ENCODE measurements around the gene MFN2. TPM values are rescaled to one million over a fixed set of nuclear protein-coding genes. Genes with fewer than 3 reads are reported as not detected.
A peak's percentile ranks its signal among the peaks of the same experiment; 100 is the strongest.

Gene MFN2
- total RNA-seq, 2 experiments from 2014 or later = 28.3 to 52.7 TPM

DNA sequence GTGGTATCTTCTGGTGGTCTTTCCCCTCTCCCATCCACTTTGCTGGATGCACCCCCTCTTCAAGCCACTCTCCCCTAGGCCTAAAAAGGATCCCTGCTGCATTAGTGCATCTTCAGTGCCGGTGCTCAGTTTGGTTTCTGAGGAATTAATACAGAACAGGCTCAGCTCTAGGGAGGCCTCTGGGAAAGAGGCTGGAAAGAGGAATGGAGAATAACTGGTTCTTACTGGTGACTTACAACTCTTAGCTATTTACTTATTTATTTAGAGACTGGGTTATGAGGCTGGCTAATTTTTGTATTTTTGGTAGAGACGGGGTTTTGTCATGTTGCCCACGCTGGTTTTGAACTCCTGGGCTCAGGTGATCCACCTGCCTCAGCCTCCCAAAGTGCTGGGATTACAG is 19.0 kb downstream of the MFN2 start:
- intact Hi-C loops (cut with micrococcal nuclease; ENCODE audit: unreplicated experiment) = no loop called here
- ChIA-PET CTCF (ENCODE audit: unreplicated experiment) (no interaction called here), POLR2A (no interaction called here)
- H3K4me1 ChIP-seq (ENCODE audit: insufficient read depth, low read length, poor library complexity, severe bottlenecking) = no peaks in the 10 kb centered on the region
- no peak overlapping the region for H3K27ac ChIP-seq (ENCODE audit: low read depth, low read length, poor library complexity, severe bottlenecking)
- H3K36me3 ChIP-seq (ENCODE audit: insufficient read depth, low read length) = peaks cover 85% of the 10 kb centered on the region
- TF ChIP-seq, protein P1, sequence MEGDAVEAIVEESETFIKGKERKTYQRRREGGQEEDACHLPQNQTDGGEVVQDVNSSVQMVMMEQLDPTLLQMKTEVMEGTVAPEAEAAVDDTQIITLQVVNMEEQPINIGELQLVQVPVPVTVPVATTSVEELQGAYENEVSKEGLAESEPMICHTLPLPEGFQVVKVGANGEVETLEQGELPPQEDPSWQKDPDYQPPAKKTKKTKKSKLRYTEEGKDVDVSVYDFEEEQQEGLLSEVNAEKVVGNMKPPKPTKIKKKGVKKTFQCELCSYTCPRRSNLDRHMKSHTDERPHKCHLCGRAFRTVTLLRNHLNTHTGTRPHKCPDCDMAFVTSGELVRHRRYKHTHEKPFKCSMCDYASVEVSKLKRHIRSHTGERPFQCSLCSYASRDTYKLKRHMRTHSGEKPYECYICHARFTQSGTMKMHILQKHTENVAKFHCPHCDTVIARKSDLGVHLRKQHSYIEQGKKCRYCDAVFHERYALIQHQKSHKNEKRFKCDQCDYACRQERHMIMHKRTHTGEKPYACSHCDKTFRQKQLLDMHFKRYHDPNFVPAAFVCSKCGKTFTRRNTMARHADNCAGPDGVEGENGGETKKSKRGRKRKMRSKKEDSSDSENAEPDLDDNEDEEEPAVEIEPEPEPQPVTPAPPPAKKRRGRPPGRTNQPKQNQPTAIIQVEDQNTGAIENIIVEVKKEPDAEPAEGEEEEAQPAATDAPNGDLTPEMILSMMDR (conservative IDR thresholded peaks at IDR 0.05; ENCODE audit: low read length) = no peak
- TF ChIP-seq EZH2phosphoT487 (IDR thresholded peaks at IDR 0.05; ENCODE audit: borderline replicate concordance, low read depth, low read length) = no peak
- H3K9me3 ChIP-seq (ENCODE audit: low read length) = no peaks in the 10 kb centered on the region
- DNase-seq (ENCODE audit: low spot score) = no peak
- H3K4me3 ChIP-seq (ENCODE audit: low read depth, low read length, poor library complexity, severe bottlenecking) = no peak overlapping the region
- H3K9me2 ChIP-seq (ENCODE audit: insufficient read depth, low read length) = no peaks in the 10 kb centered on the region
- H3K79me2 ChIP-seq (ENCODE audit: insufficient read depth, low read depth, low read length) = no peaks in the 10 kb centered on the region
- no TSS peak for BruUV-seq (replicated peaks)
- no peak overlapping the region for H3K4me2 ChIP-seq (ENCODE audit: low read length)
- no peaks in the 10 kb centered on the region for H4K20me1 ChIP-seq (ENCODE audit: insufficient read depth, low read length)
- no peak overlapping the region for H2AFZ ChIP-seq (ENCODE audit: low read length)

DNA sequence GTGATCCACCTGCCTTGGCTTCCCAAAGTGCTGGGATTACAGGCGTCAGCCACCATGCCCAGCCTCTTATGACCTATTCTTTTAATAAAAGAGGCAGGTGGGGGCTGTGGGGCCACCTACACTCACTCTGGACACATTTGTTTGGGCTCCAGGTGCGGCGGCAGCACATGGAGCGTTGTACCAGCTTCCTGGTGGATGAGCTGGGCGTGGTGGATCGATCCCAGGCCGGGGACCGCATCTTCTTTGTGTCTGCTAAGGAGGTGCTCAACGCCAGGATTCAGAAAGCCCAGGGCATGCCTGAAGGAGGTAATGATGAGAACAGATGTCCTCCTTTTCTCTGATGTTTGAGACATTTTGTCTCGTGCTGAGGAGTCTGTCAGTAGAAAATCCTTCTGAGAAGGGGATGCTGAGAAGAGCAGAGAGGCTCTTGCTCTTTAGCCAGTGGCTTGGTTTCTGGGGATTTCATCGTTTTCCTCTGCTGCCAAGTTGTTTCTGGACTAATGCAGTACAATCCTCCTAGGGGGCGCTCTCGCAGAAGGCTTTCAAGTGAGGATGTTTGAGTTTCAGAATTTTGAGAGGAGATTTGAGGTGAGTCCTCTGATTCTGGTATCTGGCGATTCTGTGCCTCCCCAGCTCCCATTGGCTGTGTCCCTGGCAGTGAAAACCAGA is 21.1 kb downstream of the MFN2 start:
- peak; percentile 68 for DNase-seq (ENCODE audit: low spot score)
- POLR2A ChIA-PET = no interaction called here
- H3K4me1 ChIP-seq (ENCODE audit: insufficient read depth, low read length, poor library complexity, severe bottlenecking) = no peaks in the 10 kb centered on the region

More for the DNA sequence above, 21.1 kb downstream of the MFN2 start:
- no peaks in the 10 kb centered on the region for H3K79me2 ChIP-seq (ENCODE audit: insufficient read depth, low read depth, low read length)
- no TSS peak for BruUV-seq (replicated peaks)
- H2AFZ ChIP-seq (ENCODE audit: low read length) = no peak overlapping the region
- CTCF ChIA-PET (ENCODE audit: unreplicated experiment) = no interaction called here
- H3K27ac ChIP-seq (ENCODE audit: low read depth, low read length, poor library complexity, severe bottlenecking) = no peak overlapping the region
- H4K20me1 ChIP-seq (ENCODE audit: insufficient read depth, low read length) = no peaks in the 10 kb centered on the region
- intact Hi-C loops (cut with micrococcal nuclease; ENCODE audit: unreplicated experiment) = loop anchor here (1.0 kb wide), 1 partner anchor 78 kb away; no protein-coding TSS in a partner anchor
- no peak overlapping the region for H3K4me3 ChIP-seq (ENCODE audit: low read depth, low read length, poor library complexity, severe bottlenecking)
- H3K9me3 ChIP-seq (ENCODE audit: low read length) = no peaks in the 10 kb centered on the region
- no peaks in the 10 kb centered on the region for H3K9me2 ChIP-seq (ENCODE audit: insufficient read depth, low read length)
- peaks cover 88% of the 10 kb centered on the region for H3K36me3 ChIP-seq (ENCODE audit: insufficient read depth, low read length)
- H3K4me2 ChIP-seq (ENCODE audit: low read length) = no peak overlapping the region
- TF ChIP-seq, protein P1 (conservative IDR thresholded peaks at IDR 0.05; ENCODE audit: low read length) = peak; percentile 87
- no peak for TF ChIP-seq EZH2phosphoT487 (IDR thresholded peaks at IDR 0.05; ENCODE audit: borderline replicate concordance, low read depth, low read length)
